Endothelial cell of umbilical vein (primary cell): ENCODE results near the gene FOXP1. TPM values are rescaled to one million over a fixed set of nuclear protein-coding genes. Genes with fewer than 3 reads are reported as not detected.

Source experiments
- BruUV-seq: library from RNA; stranded (reverse); fragments of 400-500 nt; replicated peaks from 2 replicates; lab custom pipeline; 2021; lab: Mats Ljungman, UMichigan
- CTCF ChIA-PET: fragments of 300-600, 350-600 bp; sonication (Branson Sonifier 250); formaldehyde crosslinking; loops from one replicate; lab custom pipeline; 2021; ENCODE audit warnings: antibody characterized with exemption, inconsistent platforms; lab: Charles Lee
- POLR2A ChIA-PET: fragments of 300-600, 350-600 bp; sonication (Branson Sonifier 250); formaldehyde crosslinking; loops from one replicate; lab custom pipeline; 2021; ENCODE audit warnings: antibody characterized with exemption, inconsistent platforms; lab: Charles Lee
- DNase-seq: peaks from one replicate; pipeline ENCODE4 v3.0.0-alpha.2; 2011; ENCODE audit warnings: low read depth, low spot score
- FAIRE-seq: peaks from 2 replicates; lab custom pipeline; 2011; peaks lifted over from hg19 to GRCh38; lab: Jason Lieb, UNC
- H2AFZ ChIP-seq: 2 replicates; pipeline ENCODE4 v1.6.0; 2012; ENCODE audit warnings: low read depth, low read length, control low read depth, inconsistent platforms
- H3K27ac ChIP-seq: 2 replicates; pipeline ENCODE4 v1.5.1; 2011; ENCODE audit warnings: low read depth, mild to moderate bottlenecking, control low read depth, low read length, moderate library complexity; ENCODE audit not compliant: insufficient read depth
- H3K27me3 ChIP-seq, 2 experiments: 2 replicates each; pipeline versions ENCODE4 v1.6.0 to v1.6.1; 2011; ENCODE audit warnings: low read length in 2 of 2, mixed read lengths in 1 of 2; ENCODE audit not compliant: control insufficient read depth in 2 of 2, insufficient read depth in 2 of 2
- H3K36me3 ChIP-seq, 2 experiments: 2 replicates in 1 of 2; 3 replicates in 1 of 2; pipeline ENCODE4 v1.5.1; 2011; ENCODE audit warnings: low read length in 2 of 2, mild to moderate bottlenecking in 1 of 2, moderate library complexity in 1 of 2; ENCODE audit not compliant: control insufficient read depth in 2 of 2, insufficient read depth in 2 of 2; ENCODE audit errors: extremely low read depth in 1 of 2
- H3K4me1 ChIP-seq: 3 replicates; pipeline ENCODE4 v1.5.1; 2011; ENCODE audit warnings: mild to moderate bottlenecking, low read length; ENCODE audit not compliant: control insufficient read depth, insufficient read depth; ENCODE audit errors: extremely low read depth
- H3K4me2 ChIP-seq: 2 replicates; pipeline ENCODE4 v1.6.1; 2011; ENCODE audit warnings: low read length, control low read depth, mixed read lengths; ENCODE audit not compliant: insufficient read depth
- H3K4me3 ChIP-seq, 3 experiments: fragments of 200-600 bp in 1 of 3; sonication (generic), shearing (Covaris generic) in 1 of 3; replicated peaks in 1 of 3; 2 replicates each; pipeline ENCODE4 v1.5.1; 2011 to 2016; ENCODE audit warnings: control low read depth in 3 of 3, low read length in 3 of 3, mild to moderate bottlenecking in 2 of 3, inconsistent platforms in 1 of 3, low read depth in 1 of 3, moderate library complexity in 1 of 3; ENCODE audit not compliant: insufficient read depth in 1 of 3
- H3K79me2 ChIP-seq: 2 replicates; pipeline ENCODE4 v1.6.0; 2012; ENCODE audit warnings: low read length, inconsistent platforms; ENCODE audit not compliant: control insufficient read depth, insufficient read depth
- H3K9ac ChIP-seq: replicated peaks from 2 replicates; pipeline ENCODE3; 2011; ENCODE audit warnings: low read length, control low read depth; ENCODE audit not compliant: insufficient read depth; ENCODE audit errors: extremely low read depth
- H3K9me1 ChIP-seq: replicated peaks from 3 replicates; pipeline ENCODE4 v1.6.0; 2011; ENCODE audit warnings: mild to moderate bottlenecking, low read length; ENCODE audit not compliant: control insufficient read depth, insufficient read depth; ENCODE audit errors: extremely low read depth
- H3K9me3 ChIP-seq: replicated peaks from 2 replicates; pipeline ENCODE4 v1.5.1; 2012; ENCODE audit warnings: low read length, inconsistent platforms; ENCODE audit not compliant: control insufficient read depth, insufficient read depth
- H4K20me1 ChIP-seq: replicated peaks from 2 replicates; pipeline ENCODE3; 2011; ENCODE audit warnings: mild to moderate bottlenecking, low read length; ENCODE audit not compliant: control insufficient read depth, insufficient read depth; ENCODE audit errors: extremely low read depth
- CTCF ChIP-seq, 2 donors: IDR thresholded peaks; 1 replicate in 1 of 2; 2 replicates in 1 of 2; pipeline ENCODE4 v1.5.1; 2011; ENCODE audit warnings: low read length in 2 of 2, mild to moderate bottlenecking in 2 of 2, moderate library complexity in 2 of 2, control low read depth in 1 of 2, inconsistent platforms in 1 of 2, low read depth in 1 of 2; ENCODE audit not compliant: insufficient read depth in 1 of 2; ENCODE audit errors: extremely low read depth in 1 of 2
- EZH2 ChIP-seq: IDR thresholded peaks from 2 replicates; pipeline ENCODE4 v1.6.1; 2012; ENCODE audit warnings: borderline replicate concordance, low read depth, mild to moderate bottlenecking, moderate library complexity, low read length, inconsistent platforms; ENCODE audit not compliant: severe bottlenecking
- FOS ChIP-seq: IDR thresholded peaks from 2 replicates; pipeline ENCODE4 v1.6.1; 2011; ENCODE audit warnings: mild to moderate bottlenecking, low read length, moderate library complexity, borderline replicate concordance; ENCODE audit not compliant: insufficient read depth
- GATA2 ChIP-seq: IDR thresholded peaks from 2 replicates; pipeline ENCODE4 v1.7.0; 2011; ENCODE audit warnings: low read depth, mild to moderate bottlenecking, moderate library complexity, mixed read lengths, low read length; ENCODE audit not compliant: insufficient read length, insufficient read depth
- JUN ChIP-seq: IDR thresholded peaks from 2 replicates; pipeline ENCODE4 v1.6.1; 2011; ENCODE audit warnings: borderline replicate concordance, low read depth; ENCODE audit not compliant: insufficient read length, insufficient read depth
- MYC ChIP-seq: IDR thresholded peaks from one replicate; pipeline ENCODE4 v1.6.1; 2011; ENCODE audit warnings: mild to moderate bottlenecking, low read depth, low read length
- POLR2A ChIP-seq: IDR thresholded peaks from 2 replicates; pipeline ENCODE4 v1.6.1; 2012; ENCODE audit warnings: low read depth, mild to moderate bottlenecking, control low read depth, low read length
- POLR2AphosphoS5 ChIP-seq: IDR thresholded peaks from 2 replicates; pipeline ENCODE4 v1.6.1; 2012; ENCODE audit warnings: low read depth, mild to moderate bottlenecking, control low read depth, low read length, moderate library complexity; ENCODE audit not compliant: insufficient read depth
- dilution Hi-C: fragments of 300-500 bp; cut with MboI; formaldehyde crosslinking; loops from one replicate; pipeline ENCODE4 v1.15.0; 2019; ENCODE audit warnings: low sequenced_read_pairs; ENCODE audit not compliant: extremely low pct_ligation_motif_present
- intact Hi-C: fragments of 100-400 bp; cut with micrococcal nuclease; formaldehyde crosslinking; loops from one replicate; pipeline ENCODE4 v1.10.0; 2022
- polyA plus RNA-seq, 4 experiments: library from polyadenylated mRNA; depleted of rRNA in 3 of 4; stranded (reverse) in 3 of 4; unstranded in 1 of 4; fragments of >200 nt; gene quantifications; 2 replicates each; pipeline versions ENCODE4 v1.2.1 to v1.2.3, GENCODE V29; 2011 to 2012; ENCODE audit warnings: missing spikeins in 1 of 4
- total RNA-seq: library from RNA; stranded (reverse); gene quantifications from 2 replicates; pipeline ENCODE4 v1.2.3, GENCODE V29; 2021
- TF ChIP-seq, protein P1 (sequence below): IDR thresholded peaks from 2 replicates; pipeline ENCODE4 v1.6.1; 2011; ENCODE audit not compliant: insufficient read depth, insufficient read length

FOXP1 gene
- total and polyA plus RNA-seq, 2 donors (not counting 3 experiments of a cell fraction or from before 2014, with no cell fraction given) = 41.0 to 107 TPM

- no peak overlapping the region for H2AFZ ChIP-seq
- no peak overlapping the region for H3K9ac ChIP-seq
- no peaks in the 10 kb centered on the region for H3K4me1 ChIP-seq
- H3K27ac ChIP-seq = no peak overlapping the region
- intact Hi-C loops (no loop called here), dilution Hi-C loops (no loop called here)
- no TSS peak for BruUV-seq
- DNase-seq (no peak), FAIRE-seq (no peak)
- TF ChIP-seq POLR2AphosphoS5 (no peak), GATA2 (no peak), FOS (no peak), POLR2A (no peak), MYC (no peak), EZH2 (no peak), JUN (no peak), CTCF (IDR thresholded peaks at IDR 0.05; ENCODE audit: extremely low read depth in 1 of 2, insufficient read depth in 1 of 2, low read depth in 1 of 2, low read length in 2 of 2) (no peak)
- TF ChIP-seq, protein P1, sequence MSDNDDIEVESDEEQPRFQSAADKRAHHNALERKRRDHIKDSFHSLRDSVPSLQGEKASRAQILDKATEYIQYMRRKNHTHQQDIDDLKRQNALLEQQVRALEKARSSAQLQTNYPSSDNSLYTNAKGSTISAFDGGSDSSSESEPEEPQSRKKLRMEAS = no peak
- H3K9me3 ChIP-seq = no peaks in the 10 kb centered on the region
- no peaks in the 10 kb centered on the region for H3K27me3 ChIP-seq
- no peaks in the 10 kb centered on the region for H4K20me1 ChIP-seq
- H3K9me1 ChIP-seq = no peaks in the 10 kb centered on the region
- ChIA-PET CTCF (interaction anchor here (2.8 kb wide), 1 partner anchor 24 kb away, joined by 18 read pairs; no protein-coding TSS in a partner anchor), POLR2A (interaction anchor here (0.6 kb wide), 1 partner anchor 166 kb away, joined by 3 read pairs; no protein-coding TSS in a partner anchor)
- no peaks in the 10 kb centered on the region for H3K79me2 ChIP-seq
- no peak overlapping the region for H3K4me2 ChIP-seq
- no peaks in the 10 kb centered on the region for H3K36me3 ChIP-seq
- H3K4me3 ChIP-seq = no peak overlapping the region
Measured at GRCh38 chr3:71372911-71373637, 210.5 kb downstream of the FOXP1 start.
